GM18505 (cell line): ENCODE measurements around the gene GTPBP4.

Source experiments
- ATAC-seq: cut with Tn5 transposase; IDR thresholded peaks from one replicate; pipeline ENCODE4 v1.9.1; 2021; ENCODE audit not compliant: unreplicated experiment
- POLR2A ChIP-seq: IDR thresholded peaks from 4 replicates; pipeline ENCODE4 v1.6.1; 2011; ENCODE audit warnings: borderline replicate concordance; ENCODE audit not compliant: insufficient read depth, insufficient read length; ENCODE audit errors: extremely low read depth

GTPBP4 gene

DNA sequence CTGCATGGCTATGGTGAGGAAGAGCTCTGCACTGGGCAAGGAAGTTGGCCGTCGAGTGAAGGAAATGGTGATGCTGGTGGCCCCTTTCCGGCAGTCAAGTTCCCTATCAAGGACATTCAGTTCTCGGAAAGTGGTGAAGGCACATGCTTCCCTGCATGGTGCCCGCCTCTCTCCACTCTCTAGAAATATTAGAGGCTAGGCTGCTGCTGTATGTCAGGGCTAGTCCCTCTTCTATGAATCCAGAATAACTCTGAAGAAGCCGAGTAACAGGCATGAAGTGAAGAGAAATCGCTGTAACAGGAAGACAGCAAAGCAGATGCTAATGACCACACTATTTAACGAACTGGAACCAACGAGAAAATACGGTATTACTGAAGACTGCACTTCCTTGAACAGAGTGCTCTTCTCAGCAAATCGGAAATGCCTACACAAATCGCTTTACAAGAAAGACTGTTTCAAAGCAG lies 55.3 kb downstream of the GTPBP4 start:
- peak; percentile 56 for TF ChIP-seq POLR2A
- peak; percentile 52 for ATAC-seq

DNA sequence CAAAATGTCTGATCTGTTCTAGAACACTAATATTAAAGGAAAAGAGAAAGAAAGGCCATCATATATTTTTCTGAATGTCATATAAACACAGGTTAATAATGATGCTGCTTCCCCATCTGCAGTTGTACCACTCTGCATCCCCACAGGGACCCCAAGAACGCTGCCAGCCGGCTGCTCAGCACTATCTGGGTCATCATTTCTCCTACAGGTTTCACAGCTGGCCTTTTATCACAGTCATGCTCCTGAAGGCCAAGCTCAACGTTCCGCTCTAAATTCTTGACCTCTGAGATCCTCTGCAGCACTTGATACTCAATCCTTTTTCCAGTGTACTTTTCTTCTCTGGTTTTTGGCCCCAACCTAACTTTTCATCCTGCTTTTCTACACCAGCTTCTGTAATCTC lies 55.9 kb downstream of the GTPBP4 start:
- no peak for TF ChIP-seq POLR2A
- no peak for ATAC-seq

DNA sequence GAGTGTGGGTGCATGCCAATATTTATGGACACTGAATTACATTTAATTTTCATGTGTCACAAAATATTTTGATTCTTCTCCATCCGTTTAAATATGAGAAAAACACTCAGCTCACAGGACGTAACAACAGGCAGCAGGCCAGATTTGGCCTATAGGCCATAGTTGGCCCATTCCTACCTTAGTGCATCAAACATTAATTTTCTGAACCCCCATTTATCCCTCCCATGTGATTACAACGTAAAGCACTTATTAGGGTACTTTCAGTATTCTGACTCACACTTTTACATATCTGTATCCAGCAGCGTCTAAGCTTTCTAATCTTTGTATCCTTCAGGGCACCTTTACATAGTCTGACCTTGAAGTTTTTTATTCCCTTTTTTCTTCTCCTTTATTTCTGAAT lies 56.7 kb downstream of the GTPBP4 start:
- ATAC-seq = no peak
- TF ChIP-seq POLR2A = no peak

GRCh38 chr10:1045415-1045814 lies 57.2 kb downstream of the GTPBP4 start:
- no peak for ATAC-seq
- no peak for TF ChIP-seq POLR2A

DNA sequence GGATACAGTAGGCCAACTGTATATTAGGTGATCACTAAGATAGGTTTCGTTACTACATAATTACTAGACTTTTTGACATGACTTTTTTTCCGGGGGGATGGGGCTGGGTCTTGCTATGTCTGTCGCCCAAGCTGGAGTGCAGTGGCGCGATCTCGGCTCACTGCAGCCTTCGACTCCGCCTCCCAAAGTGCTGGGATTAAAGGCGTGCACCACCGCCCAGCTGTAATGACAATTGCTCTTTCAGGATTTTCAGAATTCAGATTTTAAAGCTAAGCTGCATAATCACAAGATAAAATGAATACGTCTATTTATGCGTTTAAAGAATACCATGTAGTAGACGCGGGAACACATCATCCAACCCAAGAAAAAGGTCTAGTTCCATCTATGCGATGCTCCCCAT lies 59.7 kb downstream of the GTPBP4 start:
- TF ChIP-seq POLR2A = no peak
- no peak for ATAC-seq

DNA sequence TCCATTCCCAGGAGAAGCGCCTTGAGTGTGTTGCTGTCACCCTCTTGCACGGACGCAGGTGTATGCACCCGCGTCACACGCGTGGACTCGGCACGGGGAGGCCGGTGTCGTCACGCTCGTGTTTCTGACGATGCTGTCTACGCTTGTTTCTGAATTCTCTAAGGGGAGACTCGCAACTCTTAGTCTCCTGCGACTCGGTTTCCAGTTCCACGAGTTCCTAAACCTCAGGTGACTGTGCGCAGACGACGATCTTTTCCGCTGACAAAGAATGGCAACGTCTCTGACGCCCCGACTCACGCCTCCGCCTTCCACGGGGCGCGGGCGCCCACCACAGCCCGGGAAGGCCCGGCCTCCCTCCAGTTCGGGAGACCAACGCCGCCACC lies 60.1 kb downstream of the GTPBP4 start:
- TF ChIP-seq POLR2A = no peak
- ATAC-seq = no peak

DNA sequence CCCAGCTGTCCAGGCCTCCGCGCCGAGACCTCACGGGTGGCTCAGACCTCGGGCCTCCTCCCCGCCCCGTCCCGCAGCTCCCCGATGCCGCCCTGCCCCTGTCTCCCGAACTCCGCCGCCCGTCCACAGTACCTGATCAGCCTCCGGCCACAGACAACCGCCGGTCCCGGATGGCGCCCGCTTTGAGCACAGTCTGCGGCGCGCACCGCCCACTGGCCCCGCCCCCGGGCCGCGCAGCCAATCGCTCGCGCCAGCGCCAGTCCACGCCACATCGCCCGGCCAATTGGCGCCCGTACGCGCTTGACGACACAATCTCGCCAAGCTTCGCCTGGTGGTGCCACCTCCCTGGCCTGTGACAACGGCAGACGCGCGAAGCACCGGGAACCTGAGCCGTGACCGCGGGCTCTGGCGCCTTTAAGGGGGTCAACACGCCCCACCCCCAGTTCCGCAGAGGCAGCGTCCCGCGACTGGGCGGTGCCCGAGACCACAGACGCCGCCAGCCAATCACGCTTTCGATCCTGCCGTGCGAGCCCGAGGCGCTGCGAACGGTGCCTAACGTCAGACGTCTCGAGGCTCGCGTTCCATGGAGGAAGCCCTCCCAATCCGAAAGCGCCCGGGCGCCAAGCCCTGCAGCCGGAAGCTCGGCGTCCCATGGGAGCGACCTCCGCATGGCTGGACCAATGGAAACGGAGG lies 60.6 kb downstream of the GTPBP4 start, which contains the start of gene IDI1:
TSS of gene IDI1 (minus strand) at position 388 of the 693 bp plus-strand sequence. CDS start at position 272, 116 bp downstream.
- TF ChIP-seq POLR2A = peak; percentile 98
- peak; percentile 80 for ATAC-seq

- no peak for ATAC-seq
- TF ChIP-seq POLR2A = no peak
These were observed 61.3 kb downstream of the GTPBP4 start for GRCh38 chr10:1049425-1049958.

- no peak for ATAC-seq
- no peak for TF ChIP-seq POLR2A
These were observed 61.9 kb downstream of the GTPBP4 start for GRCh38 chr10:1050145-1050544.

DNA sequence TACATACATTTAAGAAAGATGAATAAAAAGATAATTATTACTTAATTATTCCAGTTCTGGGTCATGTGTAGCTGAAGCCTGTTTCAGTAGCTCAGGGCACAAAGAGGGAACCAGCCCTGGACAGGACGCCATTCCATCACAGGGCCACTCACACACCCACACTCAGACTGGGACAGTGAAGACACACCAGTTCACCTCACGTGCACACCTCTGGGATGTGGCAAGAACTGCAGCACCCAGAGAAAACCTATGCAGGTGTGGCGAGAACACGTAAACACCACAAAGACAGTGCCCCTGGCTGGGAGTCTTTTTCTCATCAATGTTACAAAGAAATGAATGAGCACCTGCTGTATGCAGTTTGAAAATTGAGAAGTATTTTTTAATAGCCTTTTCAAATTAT lies 62.3 kb downstream of the GTPBP4 start:
- no peak for ATAC-seq
- no peak for TF ChIP-seq POLR2A

DNA sequence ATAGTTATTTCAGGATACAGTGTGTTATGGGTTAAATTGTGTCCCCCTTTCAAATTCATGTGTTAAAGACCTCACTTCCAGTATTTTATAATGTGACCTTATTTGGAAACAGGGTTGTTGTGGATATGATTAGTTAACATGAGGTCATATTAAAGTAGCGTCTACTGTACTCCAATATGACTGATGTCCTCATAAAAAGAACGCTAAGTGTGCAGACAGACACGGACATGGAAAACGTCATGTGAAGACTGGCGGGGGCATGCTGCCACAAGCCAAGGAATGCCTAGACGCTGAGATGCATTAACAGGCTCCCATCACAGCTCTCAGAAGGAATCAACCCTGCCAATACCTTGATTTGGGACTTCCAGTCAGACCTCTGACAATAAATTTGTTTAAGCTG lies 66.5 kb downstream of the GTPBP4 start:
- TF ChIP-seq POLR2A = no peak
- ATAC-seq = no peak

DNA sequence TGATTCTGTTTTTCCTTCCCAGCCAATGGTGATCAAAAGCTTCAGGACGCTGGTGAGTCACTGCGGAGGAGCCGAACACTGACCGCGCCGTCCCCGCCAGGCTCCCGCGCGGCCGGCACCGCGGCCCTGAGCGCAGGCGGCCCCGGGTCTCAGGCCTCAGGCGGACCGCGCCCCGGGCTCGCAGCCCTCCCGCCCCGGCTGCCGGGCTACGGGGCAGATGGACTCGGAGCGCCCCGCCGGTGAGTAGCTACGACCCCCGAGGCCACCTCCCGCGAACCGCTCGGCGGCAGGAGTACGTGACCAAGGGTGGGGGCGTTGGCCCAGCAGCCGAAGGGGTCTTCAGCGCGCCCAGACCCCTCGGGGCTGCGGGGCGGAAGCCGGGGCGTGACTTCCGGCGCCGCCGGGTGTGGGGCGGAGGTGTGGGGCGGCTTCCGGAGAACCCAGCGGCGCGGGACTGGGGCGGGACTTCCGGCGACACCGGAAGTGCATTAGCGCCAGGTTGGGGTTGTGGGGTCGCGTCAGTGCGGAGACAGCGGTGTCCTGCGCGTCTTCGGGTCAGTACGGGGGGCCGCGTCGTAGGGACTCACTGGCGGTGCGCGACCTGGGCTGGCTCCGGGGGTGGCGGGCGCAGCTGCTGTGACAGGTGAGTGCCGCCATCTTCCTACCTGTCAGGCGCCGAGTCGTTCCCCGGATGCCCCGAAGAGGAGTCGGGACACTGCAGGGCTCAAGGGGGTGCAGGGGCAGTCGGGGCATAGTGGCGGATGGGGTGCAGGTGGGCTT lies 68.3 kb downstream of the GTPBP4 start, which contains the start of gene WDR37:
TSS of gene WDR37 (plus strand) at position 60 of the 780 bp plus-strand sequence. CDS start 15,771 bp downstream, outside the sequence.
- peak; percentile 78 for TF ChIP-seq POLR2A
- peak; percentile 93 for ATAC-seq

- ATAC-seq = no peak
- no peak for TF ChIP-seq POLR2A
These were observed 68.9 kb downstream of the GTPBP4 start for GRCh38 chr10:1057106-1057657.

GRCh38 chr10:1058017-1058416 lies 69.8 kb downstream of the GTPBP4 start:
- no peak for TF ChIP-seq POLR2A
- ATAC-seq = no peak

DNA sequence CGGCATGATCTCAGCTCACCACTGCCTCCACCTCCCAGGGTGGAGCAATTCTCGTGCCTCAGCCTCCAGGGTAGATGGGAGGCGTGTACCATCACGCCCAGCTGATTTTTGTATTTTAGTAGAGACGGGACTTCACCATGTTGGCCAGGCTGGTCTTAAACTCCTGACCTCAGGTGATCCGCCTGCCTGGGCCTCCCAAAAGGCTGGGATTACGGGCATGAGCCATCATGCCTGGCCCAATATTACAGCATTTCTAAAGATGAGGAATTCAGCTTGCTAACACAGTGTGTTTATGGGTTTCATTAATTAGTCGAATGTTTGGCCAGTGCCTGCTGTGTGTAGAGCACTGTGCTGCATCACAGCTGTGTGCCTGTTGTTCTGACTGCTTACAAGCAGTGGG lies 71.7 kb downstream of the GTPBP4 start:
- TF ChIP-seq POLR2A = no peak
- no peak for ATAC-seq
